HG03520 (cell line): ENCODE data around the gene MTF2.

ENCODE experiments used
- ATAC-seq: cut with Tn5 transposase; IDR thresholded peaks from one replicate; pipeline ENCODE4 v1.9.1; 2021; ENCODE audit warnings: mild to moderate bottlenecking, moderate library complexity; ENCODE audit not compliant: unreplicated experiment

Gene MTF2

GRCh38 chr1:93082313-93082712 is 3.2 kb downstream of the MTF2 start:
- ATAC-seq = no peak

- no peak for ATAC-seq
Observed at GRCh38 chr1:93083979-93084378, 4.9 kb downstream of the MTF2 start.

DNA sequence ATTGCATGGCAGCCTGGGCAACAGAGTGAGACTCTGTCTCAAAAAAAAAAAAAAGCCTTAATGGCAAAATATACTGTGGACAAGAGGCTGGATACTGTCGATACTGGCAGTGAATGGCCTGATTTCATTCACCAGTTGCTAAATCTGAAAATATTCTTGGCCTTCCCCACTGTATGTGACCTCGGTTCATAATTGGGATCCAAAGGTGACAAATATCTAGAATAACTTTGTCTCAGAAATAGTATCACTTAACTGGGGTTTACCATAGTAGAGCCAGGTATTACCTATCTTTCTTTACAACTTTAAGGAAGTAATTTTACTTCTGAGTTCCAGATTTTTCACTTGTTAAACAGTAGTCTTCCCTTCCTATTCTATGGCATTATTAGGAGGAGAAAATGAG is 8.4 kb downstream of the MTF2 start:
- no peak for ATAC-seq

GRCh38 chr1:93093332-93094006 is 14.4 kb downstream of the MTF2 start:
- ATAC-seq = no peak

- ATAC-seq = no peak
Observed at GRCh38 chr1:93095804-93096585, 16.9 kb downstream of the MTF2 start.

- ATAC-seq = no peak
Observed at GRCh38 chr1:93102142-93102541, 23.1 kb downstream of the MTF2 start.

DNA sequence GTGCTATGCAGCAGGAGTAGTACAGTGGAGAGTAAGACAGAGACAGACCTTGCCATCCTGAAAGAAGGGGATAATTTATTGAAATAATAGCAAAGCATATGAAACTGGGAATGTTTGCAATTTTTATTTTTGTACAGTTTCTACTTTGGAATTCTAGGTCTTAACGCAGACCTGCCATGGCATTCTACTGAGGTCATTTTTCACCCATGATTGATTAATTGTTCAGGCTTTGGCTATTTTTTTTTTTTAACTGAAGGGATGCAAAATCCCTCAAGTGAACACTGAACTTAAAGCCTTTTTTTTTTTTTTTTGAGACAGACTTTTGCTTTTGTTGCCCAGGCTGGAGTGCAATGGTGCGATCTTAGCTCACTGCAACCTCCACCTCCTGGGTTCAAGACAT is 27.1 kb downstream of the MTF2 start:
- no peak for ATAC-seq

GRCh38 chr1:93107395-93107794 is 28.3 kb downstream of the MTF2 start:
- no peak for ATAC-seq

DNA sequence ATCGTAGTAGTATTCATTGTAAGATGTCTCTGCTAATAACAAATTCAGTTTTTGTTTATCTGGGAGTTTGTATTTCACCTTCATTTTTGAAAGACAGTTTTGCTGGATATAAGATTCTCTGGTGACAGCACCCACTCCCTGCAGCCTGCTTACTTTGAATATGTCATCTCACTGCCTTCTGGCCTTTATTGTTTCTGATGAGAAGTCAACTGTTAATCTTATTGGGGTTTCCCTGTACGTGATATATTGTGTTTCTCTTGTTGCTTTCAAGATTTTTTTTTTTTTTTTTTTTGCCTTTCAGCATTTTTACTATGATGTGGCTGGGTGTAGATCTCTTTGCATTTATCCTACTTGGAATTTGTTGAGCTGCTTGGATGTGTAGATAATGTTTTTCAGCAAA is 29.3 kb downstream of the MTF2 start:
- no peak for ATAC-seq

- ATAC-seq = no peak
Observed at GRCh38 chr1:93109578-93109977, 30.5 kb downstream of the MTF2 start.

DNA sequence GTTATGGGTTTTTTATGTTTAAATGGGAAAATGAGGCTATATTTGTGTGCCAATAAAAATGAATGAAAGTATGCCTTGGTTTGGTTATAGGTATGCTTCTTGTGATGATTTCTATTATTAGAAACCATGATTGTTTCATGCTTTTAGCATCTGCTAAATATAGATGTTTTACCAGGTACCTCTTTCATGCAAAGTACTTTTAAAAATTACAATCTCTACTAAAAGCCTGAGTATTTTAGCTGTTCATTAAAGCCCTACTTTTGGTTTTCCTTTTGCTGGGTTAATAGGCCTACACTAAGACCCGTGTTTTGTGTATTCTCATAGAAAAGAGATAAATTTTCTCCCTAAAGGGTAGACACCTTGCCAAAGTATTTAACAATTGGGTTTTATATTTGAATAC is 32.0 kb downstream of the MTF2 start:
- no peak for ATAC-seq

- no peak for ATAC-seq
Observed at GRCh38 chr1:93111561-93111960, 32.5 kb downstream of the MTF2 start.

DNA sequence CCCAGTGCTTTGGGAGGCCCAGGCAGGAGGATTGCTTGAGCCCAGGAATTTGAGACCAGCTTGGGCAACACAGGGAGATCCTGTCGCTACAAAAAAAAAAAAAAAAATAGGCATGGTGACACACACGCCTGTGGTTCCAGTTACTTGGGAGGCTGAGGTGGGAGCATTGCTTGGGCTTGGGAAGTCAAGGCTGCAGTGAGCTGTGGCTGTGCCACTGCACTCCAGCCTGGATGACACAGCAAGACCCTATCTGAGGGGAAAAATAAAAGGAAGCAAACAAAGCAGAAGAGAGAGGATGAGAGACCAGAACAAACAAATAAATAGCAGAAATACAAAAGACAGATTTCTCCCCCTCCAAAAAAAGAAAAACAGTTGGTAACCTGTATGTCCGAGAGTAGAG is 34.0 kb downstream of the MTF2 start:
- ATAC-seq = no peak

DNA sequence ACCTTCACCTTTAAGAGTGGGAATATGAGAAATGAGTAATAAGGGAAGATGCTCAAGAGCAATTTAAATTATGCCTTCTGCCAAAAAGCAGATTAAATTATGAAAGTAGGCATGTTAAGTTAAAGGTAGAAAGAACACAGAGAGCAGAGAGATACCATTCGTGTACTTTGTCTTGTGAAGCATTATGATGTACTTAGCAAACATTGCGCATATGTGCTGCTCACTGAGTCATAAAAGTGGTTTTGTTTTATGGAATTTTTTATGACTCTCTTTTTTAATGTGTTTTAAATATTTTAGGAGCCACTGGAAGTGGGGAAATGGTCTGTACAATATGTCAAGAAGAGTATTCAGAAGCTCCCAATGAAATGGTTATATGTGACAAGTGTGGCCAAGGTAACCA is 35.3 kb downstream of the MTF2 start:
- no peak for ATAC-seq

DNA sequence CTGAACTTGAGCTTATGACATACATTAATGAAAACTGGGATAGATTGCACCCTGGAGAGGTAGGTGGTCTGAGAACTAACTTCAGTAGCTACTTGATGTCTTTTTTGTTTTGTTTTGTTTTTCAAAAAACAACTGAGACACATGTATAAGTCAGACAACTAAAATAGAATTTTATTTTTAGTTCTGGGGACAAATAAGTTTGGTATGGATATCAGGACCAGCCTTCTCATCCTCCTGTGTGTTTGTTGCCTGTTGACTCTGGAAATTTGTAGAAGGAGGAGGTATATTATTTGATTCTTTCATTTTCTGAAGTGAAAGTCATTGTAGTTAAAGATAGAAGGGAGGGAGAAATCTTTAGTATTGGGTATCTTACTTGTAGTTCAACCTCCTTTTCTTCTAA is 41.5 kb downstream of the MTF2 start:
- ATAC-seq = no peak

DNA sequence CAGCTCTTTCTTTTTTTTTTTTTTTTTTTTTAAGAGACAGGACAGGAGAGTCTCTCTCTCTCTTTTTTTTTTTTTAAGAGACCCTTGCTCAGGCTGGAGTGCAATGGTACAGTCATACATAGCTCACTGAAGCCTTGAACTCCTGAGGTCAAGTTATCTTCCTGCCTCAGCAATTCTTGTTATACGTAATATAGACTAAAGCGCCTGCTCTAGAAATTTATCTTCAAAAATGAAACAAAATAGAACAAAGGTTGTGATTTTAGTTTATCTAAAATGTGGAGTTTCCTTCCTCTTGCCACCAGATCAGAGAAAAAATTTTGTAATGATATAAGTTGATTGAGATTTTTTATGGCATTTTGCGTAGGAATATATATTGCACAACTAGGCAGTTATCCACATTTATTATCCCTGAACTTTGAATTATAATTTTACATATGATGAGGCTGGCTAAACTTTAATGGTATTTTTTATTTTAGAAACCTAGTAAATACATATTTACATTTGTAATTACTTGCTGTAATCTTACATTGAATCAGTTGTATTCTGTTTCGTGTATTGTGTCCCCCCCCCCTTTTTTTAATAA is 44.2 kb downstream of the MTF2 start:
- no peak for ATAC-seq

- ATAC-seq = no peak
Observed at GRCh38 chr1:93124556-93125355, 45.7 kb downstream of the MTF2 start.

DNA sequence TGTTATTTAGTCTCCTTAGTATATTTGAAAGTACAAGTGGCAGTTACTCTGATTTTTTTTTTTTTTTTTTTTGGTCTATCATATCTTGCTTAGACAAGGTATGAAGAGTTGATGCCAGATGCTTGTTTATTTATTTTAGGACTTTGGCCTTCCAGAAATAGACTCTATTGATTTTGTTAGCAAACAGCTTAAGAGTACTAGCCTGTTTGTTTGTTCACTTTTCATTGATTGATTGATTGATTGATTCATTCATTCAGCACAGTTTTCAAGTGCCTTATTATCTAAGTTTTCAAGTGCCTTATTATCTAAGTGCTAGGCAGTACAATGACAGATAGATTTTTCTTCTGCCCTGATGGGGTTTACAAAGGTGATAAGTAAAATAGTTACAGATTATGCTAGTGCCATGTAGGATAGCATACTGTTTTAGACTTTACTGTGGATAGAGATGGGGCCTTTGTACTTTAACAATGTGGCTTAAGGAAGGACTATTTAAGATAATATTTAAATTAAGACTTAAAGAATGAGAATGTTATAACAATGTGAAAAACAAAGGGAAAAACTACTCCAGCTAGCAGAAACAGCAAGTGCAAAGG is 50.5 kb downstream of the MTF2 start:
- no peak for ATAC-seq

DNA sequence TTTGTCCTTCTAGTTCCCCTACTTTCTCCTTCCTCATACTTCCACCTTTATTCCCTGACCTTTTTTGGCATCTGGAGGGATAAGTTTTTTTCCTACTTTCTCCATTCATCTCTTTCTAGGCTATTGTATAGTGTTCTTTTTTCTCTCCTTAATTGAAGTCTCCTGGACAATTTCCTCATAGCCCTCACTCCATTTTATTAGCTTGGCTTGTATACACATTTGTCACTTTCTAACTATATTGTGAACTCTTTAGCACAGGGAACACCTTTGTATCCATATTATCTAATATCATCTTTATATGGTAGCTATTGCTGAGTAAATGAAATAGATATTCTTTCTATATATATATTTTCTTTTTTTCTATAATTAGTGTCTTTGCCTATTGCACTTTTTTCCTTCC is 53.6 kb downstream of the MTF2 start:
- no peak for ATAC-seq

DNA sequence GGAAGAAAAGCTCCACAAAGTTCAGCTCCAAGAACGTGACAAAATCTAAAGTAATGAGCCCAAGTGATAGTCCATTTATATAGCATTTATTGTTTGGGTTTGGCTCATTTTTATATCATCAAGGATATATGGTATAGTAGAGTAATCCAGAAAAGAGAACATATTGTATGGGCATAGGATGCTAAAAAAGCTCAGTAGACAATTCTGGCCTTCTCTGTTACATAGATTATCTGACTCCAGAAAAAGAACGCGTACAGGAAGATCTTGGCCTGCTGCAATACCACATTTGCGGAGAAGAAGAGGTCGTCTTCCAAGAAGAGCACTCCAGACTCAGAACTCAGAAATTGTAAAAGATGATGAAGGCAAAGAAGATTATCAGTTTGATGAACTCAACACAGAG is 57.4 kb downstream of the MTF2 start:
- no peak for ATAC-seq
